Activated B cell treated with CpG ODN at 0.5 μM for 24 hours (primary cell): ENCODE results near the gene PLEKHJ1. TPM values are rescaled to one million over a fixed set of nuclear protein-coding genes. Genes with fewer than 3 reads are reported as not detected.
A peak's percentile ranks its signal among the peaks of the same experiment; 100 is the strongest.

Source experiments
- ATAC-seq: fragments of 200-7000 bp; cut with Tn5 transposase; one replicate; pipeline ENCODE4 v1.10.0; 2021; ENCODE audit warnings: low read depth, mild to moderate bottlenecking, moderate library complexity
- CTCF ChIA-PET: fragments of 350-600 bp; sonication (Branson Sonifier 250); formaldehyde crosslinking; loops from one replicate; lab custom pipeline; 2021; ENCODE audit warnings: antibody characterized with exemption; lab: Charles Lee
- POLR2A ChIA-PET: fragments of 350-600 bp; sonication (Branson Sonifier 250); formaldehyde crosslinking; loops from one replicate; lab custom pipeline; 2021; ENCODE audit warnings: antibody characterized with exemption; lab: Charles Lee
- DNase-seq: peaks from one replicate; pipeline ENCODE4 v3.0.0; 2022
- H3K27ac Mint-ChIP-seq: one replicate; pipeline ENCODE4 v1.8.0; 2020; ENCODE audit warnings: mixed read lengths
- H3K27me3 Mint-ChIP-seq: one replicate; pipeline ENCODE4 v1.8.0; 2021; ENCODE audit warnings: mixed read lengths
- H3K36me3 Mint-ChIP-seq: one replicate; pipeline ENCODE4 v1.8.0; 2021; ENCODE audit warnings: low read depth, mixed read lengths
- H3K4me1 Mint-ChIP-seq: one replicate; pipeline ENCODE4 v1.8.0; 2021; ENCODE audit warnings: mixed read lengths
- H3K4me3 Mint-ChIP-seq: one replicate; pipeline ENCODE4 v1.8.0; 2020; ENCODE audit warnings: mild to moderate bottlenecking, mixed read lengths
- H3K9me3 Mint-ChIP-seq: one replicate; pipeline ENCODE4 v1.8.0; 2020; ENCODE audit warnings: mixed read lengths
- CTCF ChIP-seq: fragments of 200-600 bp; IDR thresholded peaks from one replicate; pipeline ENCODE4 v1.8.0; 2022; ENCODE audit warnings: antibody characterized with exemption, mild to moderate bottlenecking
- intact Hi-C: fragments of 100-400 bp; cut with micrococcal nuclease; formaldehyde crosslinking; loops from one replicate; pipeline ENCODE4 v1.15.1; 2024
- total RNA-seq: library from RNA; stranded (reverse); gene quantifications from 2 replicates; pipeline ENCODE4 v1.2.3, GENCODE V29; 2022

Gene PLEKHJ1
- total RNA-seq, 1 donor from 2014 or later = 74.9 TPM

GRCh38 chr19:2209408-2209807, 26.7 kb downstream of the PLEKHJ1 start:
- ChIA-PET POLR2A (no interaction called here), CTCF (interaction anchor here (1.3 kb wide), 1 partner anchor 12 kb away, joined by 3 read pairs; no protein-coding TSS in a partner anchor)
- intact Hi-C loops = no loop called here
- ATAC-seq = no peak
- TF ChIP-seq CTCF = no peak
- peaks cover 3% of the 10 kb centered on the region for H3K4me1 Mint-ChIP-seq
- H3K27ac Mint-ChIP-seq = no peak overlapping the region
- peaks cover 70% of the 10 kb centered on the region for H3K36me3 Mint-ChIP-seq
- no peaks in the 10 kb centered on the region for H3K9me3 Mint-ChIP-seq
- no peak overlapping the region for H3K4me3 Mint-ChIP-seq
- H3K27me3 Mint-ChIP-seq = no peaks in the 10 kb centered on the region
- no peak for DNase-seq

GRCh38 chr19:2208975-2209374, 27.2 kb downstream of the PLEKHJ1 start:
- H3K36me3 Mint-ChIP-seq = peaks cover 72% of the 10 kb centered on the region
- CTCF ChIA-PET = interaction anchor here (0.8 to 1.3 kb wide), 2 partner anchors 12 to 27 kb away, joined by 3 to 4 read pairs; partner anchors contain the start of gene PLEKHJ1
- no peak for TF ChIP-seq CTCF
- no peaks in the 10 kb centered on the region for H3K27me3 Mint-ChIP-seq
- POLR2A ChIA-PET = no interaction called here
- peaks cover 5% of the 10 kb centered on the region for H3K4me1 Mint-ChIP-seq
- no peaks in the 10 kb centered on the region for H3K9me3 Mint-ChIP-seq
- DNase-seq (no peak), ATAC-seq (no peak)
- H3K4me3 Mint-ChIP-seq = no peak overlapping the region
- H3K27ac Mint-ChIP-seq = no peak overlapping the region
- intact Hi-C loops = no loop called here

DNA sequence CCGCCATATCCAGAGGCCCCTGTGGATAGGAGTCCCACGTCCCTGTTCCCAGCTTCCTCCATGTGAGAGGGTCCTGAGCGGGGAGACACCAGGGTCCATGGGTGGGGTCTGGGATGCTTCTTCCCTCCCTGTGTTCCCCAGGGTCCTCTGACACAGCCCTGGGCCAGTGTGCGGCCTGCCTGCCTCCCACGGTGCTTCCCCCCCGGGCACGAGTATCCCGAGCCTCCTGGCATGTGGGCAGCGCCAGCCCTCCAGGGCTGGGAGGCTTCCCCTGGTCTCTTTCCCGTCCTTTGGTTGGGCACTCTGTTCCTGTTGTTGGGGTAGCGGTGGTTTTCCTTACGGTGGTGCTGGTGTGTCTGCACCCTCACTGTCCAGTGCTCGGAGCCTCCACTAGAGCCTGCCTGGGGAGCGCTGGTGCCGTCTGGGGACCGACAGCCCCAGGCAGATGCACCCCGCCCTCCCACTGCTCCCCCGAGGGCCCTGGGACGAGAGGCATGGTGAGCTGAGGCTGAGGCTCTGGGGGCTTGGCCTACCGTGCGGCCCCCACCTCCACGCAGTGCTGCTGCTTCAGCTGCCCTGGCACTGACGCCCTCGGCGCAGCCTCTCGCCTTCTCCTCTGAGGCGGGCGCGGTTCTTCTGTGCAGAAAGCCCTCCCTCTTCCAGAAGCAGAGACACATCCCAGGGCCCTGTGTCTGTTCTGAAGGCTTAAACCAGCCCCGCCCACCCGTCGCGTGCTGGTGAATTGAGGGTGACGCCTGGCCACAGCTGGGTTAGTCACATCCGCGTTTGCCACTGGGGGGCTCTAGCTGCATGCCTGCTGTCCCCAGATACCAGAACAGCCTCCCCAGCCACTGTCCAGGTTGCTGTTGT, 27.9 kb downstream of the PLEKHJ1 start:
- H3K27me3 Mint-ChIP-seq = no peaks in the 10 kb centered on the region
- H3K9me3 Mint-ChIP-seq = no peaks in the 10 kb centered on the region
- H3K36me3 Mint-ChIP-seq = peaks cover 67% of the 10 kb centered on the region
- DNase-seq (no peak), ATAC-seq (peak; percentile 76)
- ChIA-PET CTCF (interaction anchor here (0.8 to 1.3 kb wide), 3 partner anchors 13 to 50 kb away, joined by 3 to 4 read pairs (median 3); partner anchors contain the start of gene PLEKHJ1), POLR2A (no interaction called here)
- H3K4me1 Mint-ChIP-seq = peaks cover 6% of the 10 kb centered on the region
- H3K4me3 Mint-ChIP-seq = no peak overlapping the region
- TF ChIP-seq CTCF = no peak
- intact Hi-C loops = no loop called here
- no peak overlapping the region for H3K27ac Mint-ChIP-seq

- Mint-ChIP-seq H3K4me1 (peaks cover 6% of the 10 kb centered on the region), H3K9me3 (no peaks in the 10 kb centered on the region), H3K27ac (no peak overlapping the region), H3K27me3 (no peaks in the 10 kb centered on the region), H3K36me3 (peaks cover 64% of the 10 kb centered on the region), H3K4me3 (no peak overlapping the region)
- ChIA-PET CTCF (no interaction called here), POLR2A (no interaction called here)
- ATAC-seq (no peak), DNase-seq (no peak)
- TF ChIP-seq CTCF = no peak
- intact Hi-C loops = no loop called here
Observed at GRCh38 chr19:2207008-2207407, 29.1 kb downstream of the PLEKHJ1 start.

DNA sequence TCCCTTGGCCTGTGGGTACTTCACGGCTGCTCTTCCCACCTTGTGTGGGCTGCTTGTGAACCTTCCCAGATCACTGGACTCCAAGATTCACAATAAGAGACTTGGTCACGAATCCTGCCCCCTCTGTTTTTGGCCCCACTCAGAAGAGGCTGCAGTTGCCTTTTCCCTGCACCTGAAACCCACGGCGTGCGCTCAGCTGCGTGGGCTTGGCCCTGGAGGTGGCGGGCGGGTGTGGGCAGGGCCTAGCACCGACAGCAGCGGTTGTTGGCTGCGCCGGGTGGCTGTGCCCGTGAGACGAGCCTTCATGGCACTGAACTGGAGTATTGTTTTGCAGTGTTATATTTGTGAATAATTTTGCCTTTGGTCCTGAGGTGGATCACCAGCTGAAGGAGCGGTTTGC, 33.8 kb downstream of the PLEKHJ1 start:
- Mint-ChIP-seq H3K4me3 (no peak overlapping the region), H3K4me1 (peaks cover 8% of the 10 kb centered on the region), H3K27ac (no peak overlapping the region), H3K9me3 (no peaks in the 10 kb centered on the region), H3K36me3 (peaks cover 54% of the 10 kb centered on the region), H3K27me3 (no peaks in the 10 kb centered on the region)
- ChIA-PET CTCF (interaction anchor here (1.0 kb wide), 1 partner anchor 46 kb away, joined by 3 read pairs; no protein-coding TSS in a partner anchor), POLR2A (interaction anchor here (1.5 kb wide), 1 partner anchor 11 kb away, joined by 3 read pairs; no protein-coding TSS in a partner anchor)
- intact Hi-C loops = no loop called here
- DNase-seq (no peak), ATAC-seq (no peak)
- TF ChIP-seq CTCF = no peak
